WTC11 (cell line): ENCODE measurements around the gene GSTM1. TPM values are rescaled to one million over a fixed set of nuclear protein-coding genes. Genes with fewer than 3 reads are reported as not detected.

Experiments
- ATAC-seq: fragments of 200-7000 bp; cut with Tn5 transposase; 2 replicates; pipeline ENCODE4 v1.10.0; 2021; ENCODE audit warnings: mild to moderate bottlenecking, moderate library complexity
- CTCF ChIA-PET: fragments of 300-600 bp; sonication (Branson Sonifier 250); formaldehyde crosslinking; loops from one replicate; lab custom pipeline; 2021; ENCODE audit warnings: antibody characterized with exemption; lab: Charles Lee
- POLR2A ChIA-PET: fragments of 350-600 bp; sonication (Branson Sonifier 250); formaldehyde crosslinking; loops from one replicate; lab custom pipeline; 2021; ENCODE audit warnings: antibody characterized with exemption; lab: Charles Lee
- DNase-seq: peaks from one replicate; pipeline ENCODE4 v3.0.0; 2021; ENCODE audit warnings: low spot score
- H3K27ac Mint-ChIP-seq: 2 replicates; pipeline ENCODE4 v1.8.0; 2021; ENCODE audit warnings: mixed read lengths
- H3K27me3 Mint-ChIP-seq: 2 replicates; pipeline ENCODE4 v1.8.0; 2021; ENCODE audit warnings: low read depth, mild to moderate bottlenecking, moderate library complexity, mixed read lengths
- H3K36me3 Mint-ChIP-seq: 2 replicates; pipeline ENCODE4 v1.8.0; 2021; ENCODE audit warnings: mixed read lengths
- H3K4me1 Mint-ChIP-seq: 2 replicates; pipeline ENCODE4 v1.8.0; 2022; ENCODE audit warnings: mixed read lengths
- H3K4me3 Mint-ChIP-seq: 2 replicates; pipeline ENCODE4 v1.8.0; 2021; ENCODE audit warnings: mild to moderate bottlenecking, moderate library complexity, mixed read lengths
- H3K9me3 Mint-ChIP-seq: 2 replicates; pipeline ENCODE4 v1.8.0; 2021; ENCODE audit warnings: mixed read lengths
- FOXJ3 ChIP-seq: sonication (generic); formaldehyde crosslinking; IDR thresholded peaks from 2 replicates; pipeline ENCODE4 v1.9.0; 2021; ENCODE audit warnings: missing genetic modification reagents, mild to moderate bottlenecking, borderline replicate concordance
- GABPB1 ChIP-seq: sonication (generic); formaldehyde crosslinking; IDR thresholded peaks from 2 replicates; pipeline ENCODE4 v1.8.1; 2023; ENCODE audit warnings: mild to moderate bottlenecking, missing genetic modification reagents
- GTF2I ChIP-seq: fragments of 250-450 bp; sonication (Bioruptor Pico); conservative IDR thresholded peaks from 2 replicates; pipeline ENCODE4 v1.4.0; 2021; ENCODE audit warnings: mild to moderate bottlenecking
- JAZF1 ChIP-seq: fragments of 250-450 bp; sonication (Bioruptor Pico); IDR thresholded peaks from 2 replicates; pipeline ENCODE4 v1.9.0; 2021; ENCODE audit warnings: moderate library complexity, mild to moderate bottlenecking, inconsistent platforms
- KAT7 ChIP-seq: sonication (generic); formaldehyde crosslinking; IDR thresholded peaks from 2 replicates; pipeline ENCODE4 v1.8.1; 2023; ENCODE audit warnings: missing genetic modification reagents, mild to moderate bottlenecking, borderline replicate concordance
- TEAD4 ChIP-seq: sonication (generic); formaldehyde crosslinking; IDR thresholded peaks from 2 replicates; pipeline ENCODE4 v1.8.0; 2022; ENCODE audit warnings: mild to moderate bottlenecking, missing genetic modification reagents
- TP53 ChIP-seq: sonication (generic); formaldehyde crosslinking; IDR thresholded peaks from 2 replicates; pipeline ENCODE4 v1.8.1; 2023; ENCODE audit warnings: mild to moderate bottlenecking, missing genetic modification reagents
- ZNF232 ChIP-seq: sonication (generic); formaldehyde crosslinking; IDR thresholded peaks from 2 replicates; pipeline ENCODE4 v1.8.0; 2022; ENCODE audit warnings: mild to moderate bottlenecking, missing genetic modification reagents
- ZNF396 ChIP-seq: fragments of 250-450 bp; sonication (Bioruptor Pico); IDR thresholded peaks from 2 replicates; pipeline ENCODE4 v1.8.0; 2021; ENCODE audit warnings: mild to moderate bottlenecking, moderate library complexity, borderline replicate concordance
- ZNF423 ChIP-seq: fragments of 250-450 bp; sonication (Bioruptor Pico); IDR thresholded peaks from 2 replicates; pipeline ENCODE4 v2.1.2; 2022; ENCODE audit warnings: mild to moderate bottlenecking, moderate library complexity
- total RNA-seq: library from RNA; stranded (reverse); gene quantifications from 3 replicates; pipeline ENCODE4 v1.2.3, GENCODE V29; 2021
- TF ChIP-seq, protein P1 (sequence below): sonication (generic); formaldehyde crosslinking; IDR thresholded peaks from 2 replicates; pipeline ENCODE4 v1.8.1; 2023; ENCODE audit warnings: mild to moderate bottlenecking, moderate library complexity, missing genetic modification reagents
- TF ChIP-seq, protein P2 (sequence below): sonication (generic); formaldehyde crosslinking; IDR thresholded peaks from 2 replicates; pipeline ENCODE4 v1.8.1; 2022; ENCODE audit warnings: missing genetic modification reagents, borderline replicate concordance
- TF ChIP-seq, protein P3 (sequence below): sonication (generic); formaldehyde crosslinking; IDR thresholded peaks from 2 replicates; pipeline ENCODE4 v1.8.1; 2022; ENCODE audit warnings: low read depth, mild to moderate bottlenecking, moderate library complexity, missing genetic modification reagents, borderline replicate concordance
- TF ChIP-seq, protein P4 (sequence below): fragments of 250-450 bp; sonication (Bioruptor Pico); IDR thresholded peaks from 2 replicates; pipeline ENCODE4 v1.8.0; 2021; ENCODE audit warnings: mild to moderate bottlenecking
- TF ChIP-seq, protein P5 (sequence below): sonication (generic); formaldehyde crosslinking; IDR thresholded peaks from 2 replicates; pipeline ENCODE4 v1.8.0; 2023; ENCODE audit warnings: mild to moderate bottlenecking, missing genetic modification reagents
- TF ChIP-seq, protein P6 (sequence below): sonication (generic); formaldehyde crosslinking; IDR thresholded peaks from 2 replicates; pipeline ENCODE4 v1.8.0; 2023; ENCODE audit warnings: missing genetic modification reagents

GSTM1 gene
- total RNA-seq, 1 experiment from 2014 or later: not detected

DNA sequence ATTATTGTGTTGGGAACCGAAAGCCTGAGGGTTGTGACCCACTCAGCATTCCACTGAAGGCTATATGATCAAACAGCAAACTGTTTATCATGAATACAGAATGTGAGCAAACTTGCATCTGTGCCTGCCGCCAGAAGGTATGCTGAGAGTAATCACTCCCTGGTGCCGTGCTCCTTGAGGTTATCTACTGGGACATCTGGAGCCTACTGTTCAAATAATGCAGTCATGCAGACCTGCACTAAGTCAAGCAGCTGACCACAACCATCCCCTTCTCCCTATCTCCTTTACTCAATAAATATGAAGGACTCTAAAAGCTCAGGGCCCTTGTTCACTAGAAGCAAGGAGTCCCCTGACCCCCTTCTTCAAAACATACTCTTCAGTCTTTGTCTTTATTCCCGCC lies 37.9 kb downstream of the GSTM1 start (continued):
- TF ChIP-seq ZNF423 (CRISPR knock-in tag): no peak
- TF ChIP-seq, protein P1, sequence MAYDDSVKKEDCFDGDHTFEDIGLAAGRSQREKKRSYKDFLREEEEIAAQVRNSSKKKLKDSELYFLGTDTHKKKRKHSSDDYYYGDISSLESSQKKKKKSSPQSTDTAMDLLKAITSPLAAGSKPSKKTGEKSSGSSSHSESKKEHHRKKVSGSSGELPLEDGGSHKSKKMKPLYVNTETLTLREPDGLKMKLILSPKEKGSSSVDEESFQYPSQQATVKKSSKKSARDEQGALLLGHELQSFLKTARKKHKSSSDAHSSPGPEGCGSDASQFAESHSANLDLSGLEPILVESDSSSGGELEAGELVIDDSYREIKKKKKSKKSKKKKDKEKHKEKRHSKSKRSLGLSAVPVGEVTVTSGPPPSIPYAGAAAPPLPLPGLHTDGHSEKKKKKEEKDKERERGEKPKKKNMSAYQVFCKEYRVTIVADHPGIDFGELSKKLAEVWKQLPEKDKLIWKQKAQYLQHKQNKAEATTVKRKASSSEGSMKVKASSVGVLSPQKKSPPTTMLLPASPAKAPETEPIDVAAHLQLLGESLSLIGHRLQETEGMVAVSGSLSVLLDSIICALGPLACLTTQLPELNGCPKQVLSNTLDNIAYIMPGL: no peak

DNA sequence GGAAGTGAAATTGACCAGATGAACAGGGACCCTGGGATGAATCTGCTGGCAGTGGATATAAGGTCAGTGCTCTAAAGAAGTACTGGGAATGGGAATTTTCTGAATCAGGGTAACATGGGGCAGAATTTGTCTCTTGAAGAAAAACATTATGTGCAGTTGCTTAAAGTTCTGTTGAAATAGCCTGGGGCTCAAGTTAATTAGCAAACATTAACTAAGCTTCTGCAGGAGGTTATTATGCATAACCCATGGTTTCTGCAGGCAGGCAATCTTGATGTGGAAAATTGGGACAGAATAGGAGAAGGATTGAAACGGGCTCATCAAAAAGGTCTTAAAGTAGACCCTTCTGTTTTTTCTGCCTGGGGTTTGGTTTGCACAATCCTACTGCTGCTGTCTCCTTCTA lies 38.4 kb downstream of the GSTM1 start:
- Mint-ChIP-seq H3K9me3 (peaks cover 32% of the 10 kb centered on the region), H3K4me3 (no peak overlapping the region), H3K27me3 (peaks cover 25% of the 10 kb centered on the region), H3K36me3 (peaks cover 21% of the 10 kb centered on the region), H3K4me1 (peaks cover 13% of the 10 kb centered on the region), H3K27ac (no peak overlapping the region)
- ATAC-seq (no peak), DNase-seq (no peak)
- ChIA-PET CTCF (no interaction called here), POLR2A (no interaction called here)
- TF ChIP-seq ZNF232 (CRISPR knock-in tag) (no peak), GABPB1 (CRISPR knock-in tag) (no peak), GTF2I (CRISPR knock-in tag) (no peak), FOXJ3 (no peak), TEAD4 (no peak), TP53 (CRISPR knock-in tag) (no peak), JAZF1 (CRISPR knock-in tag) (no peak), KAT7 (no peak), ZNF396 (CRISPR knock-in tag) (no peak)
- TF ChIP-seq, protein P2, sequence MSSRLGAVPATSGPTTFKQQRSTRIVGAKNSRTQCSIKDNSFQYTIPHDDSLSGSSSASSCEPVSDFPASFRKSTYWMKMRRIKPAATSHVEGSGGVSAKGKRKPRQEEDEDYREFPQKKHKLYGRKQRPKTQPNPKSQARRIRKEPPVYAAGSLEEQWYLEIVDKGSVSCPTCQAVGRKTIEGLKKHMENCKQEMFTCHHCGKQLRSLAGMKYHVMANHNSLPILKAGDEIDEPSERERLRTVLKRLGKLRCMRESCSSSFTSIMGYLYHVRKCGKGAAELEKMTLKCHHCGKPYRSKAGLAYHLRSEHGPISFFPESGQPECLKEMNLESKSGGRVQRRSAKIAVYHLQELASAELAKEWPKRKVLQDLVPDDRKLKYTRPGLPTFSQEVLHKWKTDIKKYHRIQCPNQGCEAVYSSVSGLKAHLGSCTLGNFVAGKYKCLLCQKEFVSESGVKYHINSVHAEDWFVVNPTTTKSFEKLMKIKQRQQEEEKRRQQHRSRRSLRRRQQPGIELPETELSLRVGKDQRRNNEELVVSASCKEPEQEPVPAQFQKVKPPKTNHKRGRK (CRISPR knock-in tag): no peak
- TF ChIP-seq, protein P1: no peak
- TF ChIP-seq, protein P3, sequence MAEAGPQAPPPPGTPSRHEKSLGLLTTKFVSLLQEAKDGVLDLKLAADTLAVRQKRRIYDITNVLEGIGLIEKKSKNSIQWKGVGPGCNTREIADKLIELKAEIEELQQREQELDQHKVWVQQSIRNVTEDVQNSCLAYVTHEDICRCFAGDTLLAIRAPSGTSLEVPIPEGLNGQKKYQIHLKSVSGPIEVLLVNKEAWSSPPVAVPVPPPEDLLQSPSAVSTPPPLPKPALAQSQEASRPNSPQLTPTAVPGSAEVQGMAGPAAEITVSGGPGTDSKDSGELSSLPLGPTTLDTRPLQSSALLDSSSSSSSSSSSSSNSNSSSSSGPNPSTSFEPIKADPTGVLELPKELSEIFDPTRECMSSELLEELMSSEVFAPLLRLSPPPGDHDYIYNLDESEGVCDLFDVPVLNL (CRISPR knock-in tag): no peak
- TF ChIP-seq, protein P4, sequence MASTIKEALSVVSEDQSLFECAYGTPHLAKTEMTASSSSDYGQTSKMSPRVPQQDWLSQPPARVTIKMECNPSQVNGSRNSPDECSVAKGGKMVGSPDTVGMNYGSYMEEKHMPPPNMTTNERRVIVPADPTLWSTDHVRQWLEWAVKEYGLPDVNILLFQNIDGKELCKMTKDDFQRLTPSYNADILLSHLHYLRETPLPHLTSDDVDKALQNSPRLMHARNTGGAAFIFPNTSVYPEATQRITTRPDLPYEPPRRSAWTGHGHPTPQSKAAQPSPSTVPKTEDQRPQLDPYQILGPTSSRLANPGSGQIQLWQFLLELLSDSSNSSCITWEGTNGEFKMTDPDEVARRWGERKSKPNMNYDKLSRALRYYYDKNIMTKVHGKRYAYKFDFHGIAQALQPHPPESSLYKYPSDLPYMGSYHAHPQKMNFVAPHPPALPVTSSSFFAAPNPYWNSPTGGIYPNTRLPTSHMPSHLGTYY (CRISPR knock-in tag): no peak

DNA sequence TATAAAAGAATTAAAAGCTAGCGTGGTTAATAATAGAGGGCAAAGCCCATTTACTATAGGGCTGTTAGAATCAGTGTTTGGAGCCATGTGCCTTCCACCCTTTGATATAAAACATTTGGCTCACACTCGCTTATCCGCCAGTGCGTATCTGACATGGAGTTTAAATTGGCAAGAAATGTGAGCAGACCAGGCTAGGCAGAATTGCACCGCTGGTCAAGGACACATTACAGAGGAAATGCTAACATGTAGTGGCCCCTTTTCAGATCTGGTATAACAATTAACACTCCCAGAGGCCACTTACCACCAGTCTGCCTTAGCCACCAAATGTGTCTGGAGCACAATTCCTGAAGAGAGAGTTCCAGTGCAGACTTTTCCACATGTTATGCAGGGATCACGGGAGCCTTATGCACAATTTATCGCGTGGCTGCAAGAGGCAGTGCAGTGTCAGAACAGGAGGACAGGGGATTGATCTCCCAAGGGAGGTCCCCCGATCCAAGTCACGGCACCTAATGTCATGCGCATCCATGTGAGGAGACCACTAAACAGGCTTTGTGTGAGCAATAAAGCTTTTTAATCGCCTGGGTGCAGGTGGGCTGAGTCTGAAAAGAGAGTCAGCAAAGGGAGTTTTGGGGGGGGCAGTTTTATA lies 39.2 kb downstream of the GSTM1 start:
- ChIA-PET CTCF (interaction anchor here (0.5 kb wide), 1 partner anchor 97 kb away, joined by 5 read pairs; no protein-coding TSS in a partner anchor), POLR2A (no interaction called here)
- ATAC-seq: no peak

More for the DNA sequence above, 39.2 kb downstream of the GSTM1 start:
- Mint-ChIP-seq H3K9me3 (peaks cover 31% of the 10 kb centered on the region), H3K36me3 (peaks cover 21% of the 10 kb centered on the region), H3K4me1 (peaks cover 13% of the 10 kb centered on the region), H3K27me3 (peaks cover 31% of the 10 kb centered on the region), H3K27ac (no peak overlapping the region), H3K4me3 (no peak overlapping the region)
- no peak for DNase-seq
- TF ChIP-seq, protein P5, sequence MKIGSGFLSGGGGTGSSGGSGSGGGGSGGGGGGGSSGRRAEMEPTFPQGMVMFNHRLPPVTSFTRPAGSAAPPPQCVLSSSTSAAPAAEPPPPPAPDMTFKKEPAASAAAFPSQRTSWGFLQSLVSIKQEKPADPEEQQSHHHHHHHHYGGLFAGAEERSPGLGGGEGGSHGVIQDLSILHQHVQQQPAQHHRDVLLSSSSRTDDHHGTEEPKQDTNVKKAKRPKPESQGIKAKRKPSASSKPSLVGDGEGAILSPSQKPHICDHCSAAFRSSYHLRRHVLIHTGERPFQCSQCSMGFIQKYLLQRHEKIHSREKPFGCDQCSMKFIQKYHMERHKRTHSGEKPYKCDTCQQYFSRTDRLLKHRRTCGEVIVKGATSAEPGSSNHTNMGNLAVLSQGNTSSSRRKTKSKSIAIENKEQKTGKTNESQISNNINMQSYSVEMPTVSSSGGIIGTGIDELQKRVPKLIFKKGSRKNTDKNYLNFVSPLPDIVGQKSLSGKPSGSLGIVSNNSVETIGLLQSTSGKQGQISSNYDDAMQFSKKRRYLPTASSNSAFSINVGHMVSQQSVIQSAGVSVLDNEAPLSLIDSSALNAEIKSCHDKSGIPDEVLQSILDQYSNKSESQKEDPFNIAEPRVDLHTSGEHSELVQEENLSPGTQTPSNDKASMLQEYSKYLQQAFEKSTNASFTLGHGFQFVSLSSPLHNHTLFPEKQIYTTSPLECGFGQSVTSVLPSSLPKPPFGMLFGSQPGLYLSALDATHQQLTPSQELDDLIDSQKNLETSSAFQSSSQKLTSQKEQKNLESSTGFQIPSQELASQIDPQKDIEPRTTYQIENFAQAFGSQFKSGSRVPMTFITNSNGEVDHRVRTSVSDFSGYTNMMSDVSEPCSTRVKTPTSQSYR (CRISPR knock-in tag): no peak
- TF ChIP-seq, protein P6, sequence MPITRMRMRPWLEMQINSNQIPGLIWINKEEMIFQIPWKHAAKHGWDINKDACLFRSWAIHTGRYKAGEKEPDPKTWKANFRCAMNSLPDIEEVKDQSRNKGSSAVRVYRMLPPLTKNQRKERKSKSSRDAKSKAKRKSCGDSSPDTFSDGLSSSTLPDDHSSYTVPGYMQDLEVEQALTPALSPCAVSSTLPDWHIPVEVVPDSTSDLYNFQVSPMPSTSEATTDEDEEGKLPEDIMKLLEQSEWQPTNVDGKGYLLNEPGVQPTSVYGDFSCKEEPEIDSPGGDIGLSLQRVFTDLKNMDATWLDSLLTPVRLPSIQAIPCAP (CRISPR knock-in tag): no peak
